GM21619 (cell line): ENCODE results near the gene HIGD1C.
"Not testable (repeated sequence)": the region's sequence is repeated elsewhere in the genome, so short reads cannot be mapped to it uniquely, and the experiment has no call there.

ENCODE experiments used
- ATAC-seq: cut with Tn5 transposase; IDR thresholded peaks from one replicate; pipeline ENCODE4 v1.9.1; 2021; ENCODE audit not compliant: unreplicated experiment

The HIGD1C gene

GRCh38 chr12:50933459-50934124 is 18.8 kb upstream of the HIGD1C start:
- no peak for ATAC-seq

- ATAC-seq: no peak
Measured at GRCh38 chr12:50934371-50934851, 17.9 kb upstream of the HIGD1C start.

GRCh38 chr12:50934981-50935807 is 17.1 kb upstream of the HIGD1C start:
- no peak for ATAC-seq

- no peak for ATAC-seq
Measured at GRCh38 chr12:50936821-50937530, 15.4 kb upstream of the HIGD1C start.

GRCh38 chr12:50937653-50938052 is 14.7 kb upstream of the HIGD1C start:
- no peak for ATAC-seq

- no peak for ATAC-seq
Measured at GRCh38 chr12:50947933-50948626, 4.3 kb upstream of the HIGD1C start.

GRCh38 chr12:50948798-50949197 is 3.5 kb upstream of the HIGD1C start:
- ATAC-seq: no peak

- ATAC-seq: no peak
Measured at GRCh38 chr12:50949801-50950302, 2.5 kb upstream of the HIGD1C start.

- no peak for ATAC-seq
Measured at GRCh38 chr12:50951112-50951511, 1.2 kb upstream of the HIGD1C start.

GRCh38 chr12:50953047-50953446 is 703 bp downstream of the HIGD1C start:
- ATAC-seq: no peak

- ATAC-seq: not testable (repeated sequence)
Measured at GRCh38 chr12:50954789-50955188, 2.4 kb downstream of the HIGD1C start.

GRCh38 chr12:50955288-50955687 is 2.9 kb downstream of the HIGD1C start:
- no peak for ATAC-seq

GRCh38 chr12:50955697-50956096 is 3.4 kb downstream of the HIGD1C start:
- no peak for ATAC-seq

GRCh38 chr12:50960130-50960529 is 7.8 kb downstream of the HIGD1C start:
- ATAC-seq: no peak

GRCh38 chr12:50961708-50962107 is 9.4 kb downstream of the HIGD1C start:
- ATAC-seq: no peak

GRCh38 chr12:50964432-50964831 is 12.1 kb downstream of the HIGD1C start:
- ATAC-seq: no peak

GRCh38 chr12:50971946-50972345 is 19.6 kb downstream of the HIGD1C start:
- no peak for ATAC-seq

GRCh38 chr12:50979369-50980052 is 27.2 kb downstream of the HIGD1C start:
- ATAC-seq: no peak

- ATAC-seq: no peak
Measured at GRCh38 chr12:50980545-50980944, 28.2 kb downstream of the HIGD1C start.
